GM23338 (cell line): Measurements from ENCODE around the gene F12. TPM values are rescaled to one million over a fixed set of nuclear protein-coding genes. Genes with fewer than 3 reads are reported as not detected.

ENCODE experiments used
- ATAC-seq: fragments of 200-7000 bp; cut with Tn5 transposase; 3 replicates; pipeline ENCODE4 v1.9.1; 2020
- DNase-seq: peaks from one replicate; pipeline ENCODE4 v3.0.0-alpha.2; 2015; ENCODE audit warnings: low spot score
- H2AFZ ChIP-seq: fragments of 200-600 bp; sonication (generic); 2 replicates; pipeline ENCODE4 v1.8.0; 2016; ENCODE audit warnings: antibody characterized with exemption, mild to moderate bottlenecking, moderate library complexity
- H3F3A ChIP-seq: fragments of 200-600 bp; sonication (generic); replicated peaks from 2 replicates; pipeline ENCODE4 v1.8.0; 2017; ENCODE audit warnings: antibody characterized with exemption, mixed run types, low read depth
- H3K27ac ChIP-seq: fragments of 200-600 bp; sonication (generic); 2 replicates; pipeline ENCODE4 v1.6.1; 2016; ENCODE audit warnings: low read depth
- H3K27me3 ChIP-seq: fragments of 200-600 bp; sonication (generic); 2 replicates; pipeline ENCODE4 v1.8.0; 2016; ENCODE audit warnings: mild to moderate bottlenecking, mixed run types, moderate library complexity; ENCODE audit not compliant: insufficient read depth
- H3K36me3 ChIP-seq: fragments of 200-600 bp; sonication (generic); 2 replicates; pipeline ENCODE4 v1.8.0; 2016; ENCODE audit warnings: mild to moderate bottlenecking; ENCODE audit not compliant: insufficient read depth
- H3K4me1 ChIP-seq: fragments of 200-600 bp; sonication (generic); 2 replicates; pipeline ENCODE4 v1.8.0; 2016; ENCODE audit warnings: mild to moderate bottlenecking, moderate library complexity; ENCODE audit not compliant: insufficient read depth
- H3K4me2 ChIP-seq: fragments of 200-600 bp; sonication (generic); 2 replicates; pipeline ENCODE4 v1.7.1; 2017; ENCODE audit warnings: mixed run types
- H3K4me3 ChIP-seq: fragments of 200-600 bp; sonication (generic); 2 replicates; pipeline ENCODE4 v1.6.1; 2016; ENCODE audit warnings: mixed run types
- H3K79me2 ChIP-seq: fragments of 200-600 bp; sonication (generic); replicated peaks from 2 replicates; pipeline ENCODE4 v1.8.0; 2017; ENCODE audit warnings: mild to moderate bottlenecking; ENCODE audit not compliant: insufficient read depth
- H3K9me2 ChIP-seq: fragments of 200-600 bp; sonication (generic); 2 replicates; pipeline ENCODE4 v1.8.0; 2017; ENCODE audit not compliant: insufficient read depth
- H4K20me1 ChIP-seq: fragments of 200-600 bp; sonication (generic); replicated peaks from 2 replicates; pipeline ENCODE4 v1.8.0; 2017; ENCODE audit warnings: mild to moderate bottlenecking; ENCODE audit not compliant: insufficient read depth
- H3K27ac Mint-ChIP-seq: 2 replicates; pipeline ENCODE4 v1.8.0; 2020; ENCODE audit warnings: inconsistent platforms, mild to moderate bottlenecking, moderate library complexity, mixed read lengths
- H3K27me3 Mint-ChIP-seq: 3 replicates; pipeline ENCODE4 v1.8.0; 2022; ENCODE audit warnings: low read depth, mild to moderate bottlenecking, moderate library complexity, mixed read lengths, inconsistent platforms; ENCODE audit not compliant: insufficient read depth, poor library complexity
- H3K36me3 Mint-ChIP-seq: 3 replicates; pipeline ENCODE4 v1.8.0; 2021; ENCODE audit warnings: low read depth, mild to moderate bottlenecking, inconsistent platforms, moderate library complexity, mixed read lengths
- H3K4me1 Mint-ChIP-seq: 3 replicates; pipeline ENCODE4 v1.8.0; 2020; ENCODE audit warnings: mild to moderate bottlenecking, inconsistent platforms, mixed read lengths
- H3K4me3 Mint-ChIP-seq: 3 replicates; pipeline ENCODE4 v1.8.0; 2021; ENCODE audit warnings: moderate library complexity, mild to moderate bottlenecking, inconsistent platforms, mixed read lengths
- H3K9me3 Mint-ChIP-seq: 3 replicates; pipeline ENCODE4 v1.8.0; 2020; ENCODE audit warnings: moderate library complexity, mild to moderate bottlenecking, inconsistent platforms, mixed read lengths
- CREB1 ChIP-seq: fragments of 250-450 bp; sonication (Bioruptor Pico); IDR thresholded peaks from 2 replicates; pipeline ENCODE4 v1.5.0; 2020; ENCODE audit warnings: low read depth, mild to moderate bottlenecking, moderate library complexity
- EZH2 ChIP-seq: fragments of 200-600 bp; sonication (generic); IDR thresholded peaks from one replicate; pipeline ENCODE4 v1.8.0; 2017; ENCODE audit warnings: antibody characterized with exemption, mild to moderate bottlenecking, low read depth; ENCODE audit not compliant: unreplicated experiment
- NANOG ChIP-seq: IDR thresholded peaks from 2 replicates; pipeline ENCODE4 v1.6.1; 2016; ENCODE audit warnings: antibody characterized with exemption, borderline replicate concordance
- ZNF331 ChIP-seq: fragments of 250-450 bp; sonication (Bioruptor Pico); IDR thresholded peaks from 2 replicates; pipeline ENCODE4 v1.5.0; 2020; ENCODE audit warnings: low read depth, mild to moderate bottlenecking, moderate library complexity
- polyA plus RNA-seq: library from polyadenylated mRNA; unstranded; fragments of >200 nt; fragmentation: Nextera tagmentation; extraction: Ambion mirVana; gene quantifications from 2 replicates; pipeline ENCODE4 v1.2.1, GENCODE V29; 2016
- total RNA-seq: library from RNA; depleted of rRNA; stranded (reverse); fragments of >200 nt; shearing (Covaris generic); gene quantifications from 2 replicates; pipeline ENCODE4 v1.2.3, GENCODE V29; 2014
- TF ChIP-seq, protein P1 (sequence below): fragments of 250-450 bp; sonication (Bioruptor Pico); IDR thresholded peaks from 2 replicates; pipeline ENCODE4 v1.5.0; 2020; ENCODE audit warnings: mild to moderate bottlenecking, moderate library complexity
- TF ChIP-seq, protein P2 (sequence below): IDR thresholded peaks from one replicate; pipeline ENCODE4 v1.6.1; 2018; ENCODE audit warnings: antibody characterized with exemption; ENCODE audit not compliant: unreplicated experiment
- TF ChIP-seq, protein P3 (sequence below): IDR thresholded peaks from 2 replicates; pipeline ENCODE4 v1.6.1; 2016; ENCODE audit warnings: antibody characterized with exemption

F12 gene
- total and polyA plus RNA-seq, 2 experiments from 2014 or later, result 2.9 to 8.0 TPM

DNA sequence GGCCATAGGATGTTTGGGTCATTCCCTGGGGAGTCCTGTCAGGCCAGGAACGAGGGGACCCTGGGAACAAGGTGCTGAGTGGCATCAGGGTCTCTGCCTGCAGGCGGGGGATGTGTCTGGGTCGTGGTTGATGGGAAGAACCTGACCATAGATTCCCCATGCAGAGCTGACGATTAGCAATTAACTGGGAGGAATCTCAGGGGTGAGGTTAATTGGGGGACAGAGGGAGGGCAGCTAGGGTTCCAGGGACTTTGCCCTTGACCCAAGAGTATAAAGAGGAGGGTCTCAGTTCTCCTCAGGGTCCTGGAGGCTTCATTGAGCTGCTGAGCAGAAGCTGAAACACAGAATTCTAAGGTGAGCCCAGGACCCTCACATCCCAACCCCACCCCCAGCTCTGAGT lies 25.2 kb downstream of the F12 start, which contains the start of gene SLC34A1 (continued):
- TF ChIP-seq, protein P1, sequence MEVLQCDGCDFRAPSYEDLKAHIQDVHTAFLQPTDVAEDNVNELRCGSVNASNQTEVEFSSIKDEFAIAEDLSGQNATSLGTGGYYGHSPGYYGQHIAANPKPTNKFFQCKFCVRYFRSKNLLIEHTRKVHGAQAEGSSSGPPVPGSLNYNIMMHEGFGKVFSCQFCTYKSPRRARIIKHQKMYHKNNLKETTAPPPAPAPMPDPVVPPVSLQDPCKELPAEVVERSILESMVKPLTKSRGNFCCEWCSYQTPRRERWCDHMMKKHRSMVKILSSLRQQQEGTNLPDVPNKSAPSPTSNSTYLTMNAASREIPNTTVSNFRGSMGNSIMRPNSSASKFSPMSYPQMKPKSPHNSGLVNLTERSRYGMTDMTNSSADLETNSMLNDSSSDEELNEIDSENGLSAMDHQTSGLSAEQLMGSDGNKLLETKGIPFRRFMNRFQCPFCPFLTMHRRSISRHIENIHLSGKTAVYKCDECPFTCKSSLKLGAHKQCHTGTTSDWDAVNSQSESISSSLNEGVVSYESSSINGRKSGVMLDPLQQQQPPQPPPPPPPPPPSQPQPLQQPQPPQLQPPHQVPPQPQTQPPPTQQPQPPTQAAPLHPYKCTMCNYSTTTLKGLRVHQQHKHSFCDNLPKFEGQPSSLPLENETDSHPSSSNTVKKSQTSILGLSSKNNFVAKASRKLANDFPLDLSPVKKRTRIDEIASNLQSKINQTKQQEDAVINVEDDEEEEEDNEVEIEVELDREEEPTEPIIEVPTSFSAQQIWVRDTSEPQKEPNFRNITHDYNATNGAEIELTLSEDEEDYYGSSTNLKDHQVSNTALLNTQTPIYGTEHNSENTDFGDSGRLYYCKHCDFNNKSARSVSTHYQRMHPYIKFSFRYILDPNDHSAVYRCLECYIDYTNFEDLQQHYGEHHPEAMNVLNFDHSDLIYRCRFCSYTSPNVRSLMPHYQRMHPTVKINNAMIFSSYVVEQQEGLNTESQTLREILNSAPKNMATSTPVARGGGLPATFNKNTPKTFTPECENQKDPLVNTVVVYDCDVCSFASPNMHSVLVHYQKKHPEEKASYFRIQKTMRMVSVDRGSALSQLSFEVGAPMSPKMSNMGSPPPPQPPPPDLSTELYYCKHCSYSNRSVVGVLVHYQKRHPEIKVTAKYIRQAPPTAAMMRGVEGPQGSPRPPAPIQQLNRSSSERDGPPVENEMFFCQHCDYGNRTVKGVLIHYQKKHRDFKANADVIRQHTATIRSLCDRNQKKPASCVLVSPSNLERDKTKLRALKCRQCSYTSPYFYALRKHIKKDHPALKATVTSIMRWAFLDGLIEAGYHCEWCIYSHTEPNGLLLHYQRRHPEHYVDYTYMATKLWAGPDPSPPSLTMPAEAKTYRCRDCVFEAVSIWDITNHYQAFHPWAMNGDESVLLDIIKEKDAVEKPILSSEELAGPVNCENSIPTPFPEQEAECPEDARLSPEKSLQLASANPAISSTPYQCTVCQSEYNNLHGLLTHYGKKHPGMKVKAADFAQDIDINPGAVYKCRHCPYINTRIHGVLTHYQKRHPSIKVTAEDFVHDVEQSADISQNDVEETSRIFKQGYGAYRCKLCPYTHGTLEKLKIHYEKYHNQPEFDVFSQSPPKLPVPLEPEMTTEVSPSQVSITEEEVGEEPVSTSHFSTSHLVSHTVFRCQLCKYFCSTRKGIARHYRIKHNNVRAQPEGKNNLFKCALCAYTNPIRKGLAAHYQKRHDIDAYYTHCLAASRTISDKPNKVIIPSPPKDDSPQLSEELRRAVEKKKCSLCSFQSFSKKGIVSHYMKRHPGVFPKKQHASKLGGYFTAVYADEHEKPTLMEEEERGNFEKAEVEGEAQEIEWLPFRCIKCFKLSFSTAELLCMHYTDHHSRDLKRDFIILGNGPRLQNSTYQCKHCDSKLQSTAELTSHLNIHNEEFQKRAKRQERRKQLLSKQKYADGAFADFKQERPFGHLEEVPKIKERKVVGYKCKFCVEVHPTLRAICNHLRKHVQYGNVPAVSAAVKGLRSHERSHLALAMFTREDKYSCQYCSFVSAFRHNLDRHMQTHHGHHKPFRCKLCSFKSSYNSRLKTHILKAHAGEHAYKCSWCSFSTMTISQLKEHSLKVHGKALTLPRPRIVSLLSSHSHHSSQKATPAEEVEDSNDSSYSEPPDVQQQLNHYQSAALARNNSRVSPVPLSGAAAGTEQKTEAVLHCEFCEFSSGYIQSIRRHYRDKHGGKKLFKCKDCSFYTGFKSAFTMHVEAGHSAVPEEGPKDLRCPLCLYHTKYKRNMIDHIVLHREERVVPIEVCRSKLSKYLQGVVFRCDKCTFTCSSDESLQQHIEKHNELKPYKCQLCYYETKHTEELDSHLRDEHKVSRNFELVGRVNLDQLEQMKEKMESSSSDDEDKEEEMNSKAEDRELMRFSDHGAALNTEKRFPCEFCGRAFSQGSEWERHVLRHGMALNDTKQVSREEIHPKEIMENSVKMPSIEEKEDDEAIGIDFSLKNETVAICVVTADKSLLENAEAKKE (CRISPR knock-in tag), result no peak

DNA sequence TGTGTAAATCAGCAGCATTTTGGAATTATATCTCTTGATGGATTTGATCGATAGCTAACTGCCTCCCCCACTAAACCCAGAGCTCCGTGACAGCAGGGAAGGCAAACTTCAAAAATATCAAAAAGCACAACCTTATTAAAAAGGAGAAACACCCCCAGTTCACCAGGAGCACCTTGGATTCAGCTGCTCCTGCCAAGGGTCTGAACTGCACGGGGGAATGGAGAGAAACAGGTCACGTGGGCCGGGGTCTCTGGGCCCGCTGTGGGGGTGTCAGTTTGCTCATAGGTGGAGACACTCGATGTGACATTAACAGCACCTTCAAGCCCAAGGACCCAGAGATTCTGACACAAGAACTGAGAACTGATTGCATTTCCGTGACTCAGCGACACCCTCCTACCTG lies 26.2 kb downstream of the F12 start:
- Mint-ChIP-seq H3K27me3 (peaks cover 19% of the 10 kb centered on the region), H3K4me1 (peaks cover 9% of the 10 kb centered on the region), H3K4me3 (no peak overlapping the region), H3K27ac (no peak overlapping the region), H3K36me3 (no peaks in the 10 kb centered on the region; the same call in 2 of the 3 replicates), H3K9me3 (no peaks in the 10 kb centered on the region)
- no peaks in the 10 kb centered on the region for H3K36me3 ChIP-seq
- no peaks in the 10 kb centered on the region for H3F3A ChIP-seq
- no peaks in the 10 kb centered on the region for H3K4me1 ChIP-seq
- no peaks in the 10 kb centered on the region for H4K20me1 ChIP-seq
- no peak overlapping the region for H3K4me3 ChIP-seq
- H3K79me2 ChIP-seq, result no peaks in the 10 kb centered on the region
- no peaks in the 10 kb centered on the region for H3K27me3 ChIP-seq
- no peak overlapping the region for H3K27ac ChIP-seq
- H3K4me2 ChIP-seq, result no peak overlapping the region
- no peak overlapping the region for H2AFZ ChIP-seq
- ATAC-seq (no peak), DNase-seq (no peak)
- no peaks in the 10 kb centered on the region for H3K9me2 ChIP-seq
- TF ChIP-seq NANOG (no peak), CREB1 (CRISPR knock-in tag) (no peak), ZNF331 (CRISPR knock-in tag) (no peak), EZH2 (no peak)
- TF ChIP-seq, protein P2, sequence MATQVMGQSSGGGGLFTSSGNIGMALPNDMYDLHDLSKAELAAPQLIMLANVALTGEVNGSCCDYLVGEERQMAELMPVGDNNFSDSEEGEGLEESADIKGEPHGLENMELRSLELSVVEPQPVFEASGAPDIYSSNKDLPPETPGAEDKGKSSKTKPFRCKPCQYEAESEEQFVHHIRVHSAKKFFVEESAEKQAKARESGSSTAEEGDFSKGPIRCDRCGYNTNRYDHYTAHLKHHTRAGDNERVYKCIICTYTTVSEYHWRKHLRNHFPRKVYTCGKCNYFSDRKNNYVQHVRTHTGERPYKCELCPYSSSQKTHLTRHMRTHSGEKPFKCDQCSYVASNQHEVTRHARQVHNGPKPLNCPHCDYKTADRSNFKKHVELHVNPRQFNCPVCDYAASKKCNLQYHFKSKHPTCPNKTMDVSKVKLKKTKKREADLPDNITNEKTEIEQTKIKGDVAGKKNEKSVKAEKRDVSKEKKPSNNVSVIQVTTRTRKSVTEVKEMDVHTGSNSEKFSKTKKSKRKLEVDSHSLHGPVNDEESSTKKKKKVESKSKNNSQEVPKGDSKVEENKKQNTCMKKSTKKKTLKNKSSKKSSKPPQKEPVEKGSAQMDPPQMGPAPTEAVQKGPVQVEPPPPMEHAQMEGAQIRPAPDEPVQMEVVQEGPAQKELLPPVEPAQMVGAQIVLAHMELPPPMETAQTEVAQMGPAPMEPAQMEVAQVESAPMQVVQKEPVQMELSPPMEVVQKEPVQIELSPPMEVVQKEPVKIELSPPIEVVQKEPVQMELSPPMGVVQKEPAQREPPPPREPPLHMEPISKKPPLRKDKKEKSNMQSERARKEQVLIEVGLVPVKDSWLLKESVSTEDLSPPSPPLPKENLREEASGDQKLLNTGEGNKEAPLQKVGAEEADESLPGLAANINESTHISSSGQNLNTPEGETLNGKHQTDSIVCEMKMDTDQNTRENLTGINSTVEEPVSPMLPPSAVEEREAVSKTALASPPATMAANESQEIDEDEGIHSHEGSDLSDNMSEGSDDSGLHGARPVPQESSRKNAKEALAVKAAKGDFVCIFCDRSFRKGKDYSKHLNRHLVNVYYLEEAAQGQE, result no peak
- TF ChIP-seq, protein P3, sequence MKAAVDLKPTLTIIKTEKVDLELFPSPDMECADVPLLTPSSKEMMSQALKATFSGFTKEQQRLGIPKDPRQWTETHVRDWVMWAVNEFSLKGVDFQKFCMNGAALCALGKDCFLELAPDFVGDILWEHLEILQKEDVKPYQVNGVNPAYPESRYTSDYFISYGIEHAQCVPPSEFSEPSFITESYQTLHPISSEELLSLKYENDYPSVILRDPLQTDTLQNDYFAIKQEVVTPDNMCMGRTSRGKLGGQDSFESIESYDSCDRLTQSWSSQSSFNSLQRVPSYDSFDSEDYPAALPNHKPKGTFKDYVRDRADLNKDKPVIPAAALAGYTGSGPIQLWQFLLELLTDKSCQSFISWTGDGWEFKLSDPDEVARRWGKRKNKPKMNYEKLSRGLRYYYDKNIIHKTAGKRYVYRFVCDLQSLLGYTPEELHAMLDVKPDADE, result no peak
